GM23338 (cell line): ENCODE results near the gene IER5. TPM values are rescaled to one million over a fixed set of nuclear protein-coding genes. Genes with fewer than 3 reads are reported as not detected.

Experiments
- ATAC-seq: fragments of 200-7000 bp; cut with Tn5 transposase; 3 replicates; pipeline ENCODE4 v1.9.1; 2020
- DNase-seq: peaks from one replicate; pipeline ENCODE4 v3.0.0-alpha.2; 2015; ENCODE audit warnings: low spot score
- H2AFZ ChIP-seq: fragments of 200-600 bp; sonication (generic); 2 replicates; pipeline ENCODE4 v1.8.0; 2016; ENCODE audit warnings: antibody characterized with exemption, mild to moderate bottlenecking, moderate library complexity
- H3F3A ChIP-seq: fragments of 200-600 bp; sonication (generic); replicated peaks from 2 replicates; pipeline ENCODE4 v1.8.0; 2017; ENCODE audit warnings: antibody characterized with exemption, mixed run types, low read depth
- H3K27ac ChIP-seq: fragments of 200-600 bp; sonication (generic); 2 replicates; pipeline ENCODE4 v1.6.1; 2016; ENCODE audit warnings: low read depth
- H3K27me3 ChIP-seq: fragments of 200-600 bp; sonication (generic); 2 replicates; pipeline ENCODE4 v1.8.0; 2016; ENCODE audit warnings: mild to moderate bottlenecking, mixed run types, moderate library complexity; ENCODE audit not compliant: insufficient read depth
- H3K36me3 ChIP-seq: fragments of 200-600 bp; sonication (generic); 2 replicates; pipeline ENCODE4 v1.8.0; 2016; ENCODE audit warnings: mild to moderate bottlenecking; ENCODE audit not compliant: insufficient read depth
- H3K4me1 ChIP-seq: fragments of 200-600 bp; sonication (generic); 2 replicates; pipeline ENCODE4 v1.8.0; 2016; ENCODE audit warnings: mild to moderate bottlenecking, moderate library complexity; ENCODE audit not compliant: insufficient read depth
- H3K4me2 ChIP-seq: fragments of 200-600 bp; sonication (generic); 2 replicates; pipeline ENCODE4 v1.7.1; 2017; ENCODE audit warnings: mixed run types
- H3K4me3 ChIP-seq: fragments of 200-600 bp; sonication (generic); 2 replicates; pipeline ENCODE4 v1.6.1; 2016; ENCODE audit warnings: mixed run types
- H3K79me2 ChIP-seq: fragments of 200-600 bp; sonication (generic); replicated peaks from 2 replicates; pipeline ENCODE4 v1.8.0; 2017; ENCODE audit warnings: mild to moderate bottlenecking; ENCODE audit not compliant: insufficient read depth
- H3K9me2 ChIP-seq: fragments of 200-600 bp; sonication (generic); 2 replicates; pipeline ENCODE4 v1.8.0; 2017; ENCODE audit not compliant: insufficient read depth
- H4K20me1 ChIP-seq: fragments of 200-600 bp; sonication (generic); replicated peaks from 2 replicates; pipeline ENCODE4 v1.8.0; 2017; ENCODE audit warnings: mild to moderate bottlenecking; ENCODE audit not compliant: insufficient read depth
- H3K27ac Mint-ChIP-seq: 2 replicates; pipeline ENCODE4 v1.8.0; 2020; ENCODE audit warnings: inconsistent platforms, mild to moderate bottlenecking, moderate library complexity, mixed read lengths
- H3K27me3 Mint-ChIP-seq: 3 replicates; pipeline ENCODE4 v1.8.0; 2022; ENCODE audit warnings: low read depth, mild to moderate bottlenecking, moderate library complexity, mixed read lengths, inconsistent platforms; ENCODE audit not compliant: insufficient read depth, poor library complexity
- H3K36me3 Mint-ChIP-seq: 3 replicates; pipeline ENCODE4 v1.8.0; 2021; ENCODE audit warnings: low read depth, mild to moderate bottlenecking, inconsistent platforms, moderate library complexity, mixed read lengths
- H3K4me1 Mint-ChIP-seq: 3 replicates; pipeline ENCODE4 v1.8.0; 2020; ENCODE audit warnings: mild to moderate bottlenecking, inconsistent platforms, mixed read lengths
- H3K4me3 Mint-ChIP-seq: 3 replicates; pipeline ENCODE4 v1.8.0; 2021; ENCODE audit warnings: moderate library complexity, mild to moderate bottlenecking, inconsistent platforms, mixed read lengths
- H3K9me3 Mint-ChIP-seq: 3 replicates; pipeline ENCODE4 v1.8.0; 2020; ENCODE audit warnings: moderate library complexity, mild to moderate bottlenecking, inconsistent platforms, mixed read lengths
- CREB1 ChIP-seq: fragments of 250-450 bp; sonication (Bioruptor Pico); IDR thresholded peaks from 2 replicates; pipeline ENCODE4 v1.5.0; 2020; ENCODE audit warnings: low read depth, mild to moderate bottlenecking, moderate library complexity
- ETS1 ChIP-seq: IDR thresholded peaks from 2 replicates; pipeline ENCODE4 v1.6.1; 2016; ENCODE audit warnings: antibody characterized with exemption
- EZH2 ChIP-seq: fragments of 200-600 bp; sonication (generic); IDR thresholded peaks from one replicate; pipeline ENCODE4 v1.8.0; 2017; ENCODE audit warnings: antibody characterized with exemption, mild to moderate bottlenecking, low read depth; ENCODE audit not compliant: unreplicated experiment
- POLR2AphosphoS5 ChIP-seq: IDR thresholded peaks from 2 replicates; pipeline ENCODE4 v1.6.1; 2016; ENCODE audit warnings: antibody characterized with exemption, low read depth
- STAT1 ChIP-seq: IDR thresholded peaks from one replicate; pipeline ENCODE4 v1.6.1; 2016; ENCODE audit warnings: antibody characterized with exemption; ENCODE audit not compliant: unreplicated experiment
- ZNF114 ChIP-seq: fragments of 250-450 bp; sonication (Bioruptor Pico); IDR thresholded peaks from 2 replicates; pipeline ENCODE4 v1.5.0; 2020; ENCODE audit warnings: mild to moderate bottlenecking, moderate library complexity
- ZNF331 ChIP-seq: fragments of 250-450 bp; sonication (Bioruptor Pico); IDR thresholded peaks from 2 replicates; pipeline ENCODE4 v1.5.0; 2020; ENCODE audit warnings: low read depth, mild to moderate bottlenecking, moderate library complexity
- ZNF462 ChIP-seq: fragments of 250-450 bp; sonication (Bioruptor Pico); IDR thresholded peaks from 2 replicates; pipeline ENCODE4 v1.5.0; 2020; ENCODE audit warnings: mild to moderate bottlenecking, moderate library complexity
- polyA plus RNA-seq: library from polyadenylated mRNA; unstranded; fragments of >200 nt; fragmentation: Nextera tagmentation; extraction: Ambion mirVana; gene quantifications from 2 replicates; pipeline ENCODE4 v1.2.1, GENCODE V29; 2016
- total RNA-seq: library from RNA; depleted of rRNA; stranded (reverse); fragments of >200 nt; shearing (Covaris generic); gene quantifications from 2 replicates; pipeline ENCODE4 v1.2.3, GENCODE V29; 2014

IER5 gene
- total and polyA plus RNA-seq, 2 experiments from 2014 or later = 3.8 to 9.5 TPM

GRCh38 chr1:181061487-181061886, 27.0 kb upstream of the IER5 start:
- H3K27ac ChIP-seq = no peak overlapping the region
- H3K27me3 Mint-ChIP-seq = no peaks in the 10 kb centered on the region
- peaks cover 19% of the 10 kb centered on the region for H3K4me1 ChIP-seq
- H3K9me3 Mint-ChIP-seq = no peaks in the 10 kb centered on the region
- peaks cover 20% of the 10 kb centered on the region for H3K4me1 Mint-ChIP-seq
- no peak for TF ChIP-seq ZNF331 (CRISPR knock-in tag)
- no peak for TF ChIP-seq ZNF114
- TF ChIP-seq EZH2 = no peak
- 0 out of 2 replicates have a peak, but pooled peaks cover 12% of the 10 kb centered on the region for H3K9me2 ChIP-seq
- no peak overlapping the region for H3K27ac Mint-ChIP-seq
- no peak overlapping the region for H3K4me3 ChIP-seq
- DNase-seq (no peak), ATAC-seq (no peak)
- H3K4me2 ChIP-seq = no peak overlapping the region
- no peak overlapping the region for H2AFZ ChIP-seq
- H4K20me1 ChIP-seq = no peaks in the 10 kb centered on the region
- no peak overlapping the region for H3K4me3 Mint-ChIP-seq
- H3F3A ChIP-seq = no peaks in the 10 kb centered on the region
- no peaks in the 10 kb centered on the region for H3K79me2 ChIP-seq
- H3K36me3 ChIP-seq = no peaks in the 10 kb centered on the region
- H3K36me3 Mint-ChIP-seq = no peaks in the 10 kb centered on the region
- no peaks in the 10 kb centered on the region for H3K27me3 ChIP-seq

- no peak overlapping the region for H3K27ac Mint-ChIP-seq
- H2AFZ ChIP-seq = 0 out of 2 replicates have a peak overlapping the region, but pooled peaks have one; percentile 76
Measured at GRCh38 chr1:181061891-181062835, 26.3 kb upstream of the IER5 start.

More at GRCh38 chr1:181061891-181062835, 26.3 kb upstream of the IER5 start:
- DNase-seq (no peak), ATAC-seq (no peak)
- Mint-ChIP-seq H3K9me3 (no peaks in the 10 kb centered on the region), H3K4me3 (no peak overlapping the region), H3K4me1 (peaks cover 20% of the 10 kb centered on the region), H3K36me3 (no peaks in the 10 kb centered on the region), H3K27me3 (no peaks in the 10 kb centered on the region)
- Histone ChIP-seq H3K79me2 (no peaks in the 10 kb centered on the region), H3K27ac (no peak overlapping the region), H4K20me1 (no peaks in the 10 kb centered on the region), H3F3A (no peaks in the 10 kb centered on the region), H3K4me1 (peaks cover 19% of the 10 kb centered on the region), H3K4me3 (no peak overlapping the region), H3K27me3 (no peaks in the 10 kb centered on the region), H3K36me3 (no peaks in the 10 kb centered on the region), H3K9me2 (peaks cover 12% of the 10 kb centered on the region; the same call in 1 of the 2 replicates), H3K4me2 (no peak overlapping the region)
- no peak for TF ChIP-seq ZNF331 (CRISPR knock-in tag)
- no peak for TF ChIP-seq ZNF114
- no peak for TF ChIP-seq ETS1
- no peak for TF ChIP-seq EZH2
- no peak for TF ChIP-seq CREB1 (CRISPR knock-in tag)
- TF ChIP-seq STAT1 = no peak
- no peak for TF ChIP-seq ZNF462 (CRISPR knock-in tag)
- TF ChIP-seq POLR2AphosphoS5 = no peak
